Adrenal gland (tissue), 12 donors: Measurements from ENCODE around the gene CTDSP1. TPM values are rescaled to one million over a fixed set of nuclear protein-coding genes. Genes with fewer than 3 reads are reported as not detected.

Experiments
- DNase-seq, 7 donors: peaks; one replicate each; pipeline ENCODE4 v3.0.0-alpha.2; 2019 to 2020
- H3K27ac ChIP-seq, 5 donors: fragments of 200-600 bp; sonication (generic) in 4 of 5; 1 replicate in 3 of 5; 2 replicates in 2 of 5; pipeline versions ENCODE4 v1.5.1 to v1.8.0; 2016 to 2020; ENCODE audit warnings: mild to moderate bottlenecking in 1 of 5
- H3K27me3 ChIP-seq: fragments of 200-600 bp; 2 replicates; pipeline ENCODE4 v1.8.0; 2021
- H3K36me3 ChIP-seq, 2 donors: fragments of 200-600 bp; replicated peaks in 1 of 2; 1 replicate in 1 of 2; 2 replicates in 1 of 2; pipeline versions ENCODE4 v1.5.1 to v1.8.0; 2018 to 2022
- H3K4me1 ChIP-seq, 2 donors: fragments of 200-600 bp; replicated peaks in 1 of 2; 1 replicate in 1 of 2; 2 replicates in 1 of 2; pipeline versions ENCODE4 v1.5.1 to v1.8.0; 2018 to 2021
- H3K4me3 ChIP-seq, 4 donors: fragments of 200-600 bp; sonication (generic) in 3 of 4; one replicate each; pipeline ENCODE4 v1.5.1; 2016 to 2018
- H3K9me3 ChIP-seq, 3 donors: fragments of 200-600 bp; sonication (generic) in 1 of 3; replicated peaks in 1 of 3; 1 replicate in 2 of 3; 2 replicates in 1 of 3; pipeline versions ENCODE4 v1.5.1 to v1.8.0; 2016 to 2021
- CTCF ChIP-seq, 6 experiments: fragments of 450-650 bp in 4 of 6; fragments of 200-600 bp in 2 of 6; sonication (generic) in 1 of 6; IDR thresholded peaks; 1 replicate in 5 of 6; 2 replicates in 1 of 6; pipeline versions ENCODE4 v1.5.1 to v1.8.0; 2016 to 2021; ENCODE audit warnings: antibody characterized with exemption in 6 of 6, mild to moderate bottlenecking in 2 of 6, moderate library complexity in 1 of 6
- POLR2A ChIP-seq, 2 donors: fragments of 450-650 bp; IDR thresholded peaks; one replicate each; pipeline ENCODE4 v1.6.1; 2017; ENCODE audit warnings: antibody characterized with exemption in 2 of 2, mild to moderate bottlenecking in 2 of 2, moderate library complexity in 1 of 2
- WGBS, 4 donors: extraction: QIAGEN DNeasy Blood & Tissue Kit in 2 of 4; methylation state at CpG; one replicate each; pipeline versions ENCODE4 v1.1.5 to v1.1.7; 2013 to 2017; 5-methylcytosine and 5-hydroxymethylcytosine counted together
- intact Hi-C, 2 donors: fragments of 100-400 bp; cut with DNase I; formaldehyde crosslinking; loops; one replicate each; pipeline versions ENCODE4 v1.14.1 to v1.15.0; 2022 to 2023
- polyA plus RNA-seq, 3 donors: library from polyadenylated mRNA; stranded (reverse); fragments of 200-250 nt in 2 of 3; fragments of 350-450 nt in 1 of 3; fragmentation: Illumina TruSeq in 1 of 3; extraction: RNeasy Lipid Tissue Mini Kit (QIAGEN cat#74804) in 1 of 3; gene quantifications; one replicate each; pipeline ENCODE4 v1.2.3, GENCODE V29; 2013 to 2014
- total RNA-seq, 9 donors: library from RNA; depleted of rRNA in 4 of 9; stranded (reverse); fragments of >200 nt in 4 of 9; fragments of 120-200 nt in 1 of 9; fragmentation: NEBNext Ultra II Directional in 1 of 9; extraction: Animal tissue kit (Norgen Biotek cat#: 25700) in 1 of 9; gene quantifications; one replicate each; pipeline versions ENCODE4 v1.1.0 to v1.2.4, GENCODE V29; 2013 to 2023
- donor health status: healthy with polysubstance abuse.
- donor health status: Bipolar disorder and iron deficiency.
- donor health status: DM: yes; HTN: yes; CAD: no.
- donor health status: DM: no; HTN: no; CAD: no.
- donor health status: DM: no; HTN: no; CAD: no.
- donor health status: DM: yes; HTN: yes; CAD: no.

CTDSP1 gene
- total and polyA plus RNA-seq, 12 donors = 34.0 to 161 (median 109) TPM

- H3K27ac ChIP-seq = no peak within 1 kb of the TSS
Observed at GRCh38 chr2:218418717-218419458, 19.2 kb downstream of the CTDSP1 start, which contains the start of gene VIL1. VIL1 (plus strand) TSS chr2:218419123; CDS start chr2:218423779, 4,656 bp downstream.

GRCh38 chr2:218419630-218420216 is 20.1 kb downstream of the CTDSP1 start:
- intact Hi-C loops = loop anchor here in 1 of 2 donors (5.0 to 10.0 kb wide), 2 partner anchors 38 to 225 kb away; no protein-coding TSS in a partner anchor
- Histone ChIP-seq H3K4me3 (no peak overlapping the region), H3K27me3 (no peaks in the 10 kb centered on the region), H3K27ac (no peak overlapping the region), H3K4me1 (no peaks in the 10 kb centered on the region), H3K9me3 (no peaks in the 10 kb centered on the region), H3K36me3 (no peaks in the 10 kb centered on the region)
- DNase-seq = no peak
- WGBS, 4 donors = 72 to 87% (median 82%) methylated on average over 7 of the region's 7 CpGs; no CpG with 5 or more reads in 1 of the 4 donors
- TF ChIP-seq POLR2A (IDR thresholded peaks at IDR 0.05) = no peak
- TF ChIP-seq CTCF (IDR thresholded peaks at IDR 0.05) = no peak

More at GRCh38 chr2:218418717-218419458, 19.2 kb downstream of the CTDSP1 start, which contains the start of gene VIL1:
- intact Hi-C loops = loop anchor here in 1 of 2 donors (5.0 to 10.0 kb wide), 2 partner anchors 38 to 226 kb away; no protein-coding TSS in a partner anchor
- H3K36me3 ChIP-seq = no peaks in the 10 kb centered on the region
- H3K9me3 ChIP-seq = no peaks in the 10 kb centered on the region
- WGBS, 4 donors = 85 to 92% (median 90%) methylated on average over 4 to 9 of the region's 9 CpGs
- no peaks in the 10 kb centered on the region for H3K27me3 ChIP-seq
- DNase-seq = no peak
- TF ChIP-seq CTCF (IDR thresholded peaks at IDR 0.05) (no peak), POLR2A (IDR thresholded peaks at IDR 0.05) (no peak)
- no peaks in the 10 kb centered on the region for H3K4me1 ChIP-seq
- H3K4me3 ChIP-seq = no peak within 1 kb of the TSS

GRCh38 chr2:218421027-218421426 is 21.4 kb downstream of the CTDSP1 start:
- DNase-seq = no peak
- Histone ChIP-seq H3K4me3 (no peak overlapping the region), H3K27me3 (no peaks in the 10 kb centered on the region), H3K4me1 (no peaks in the 10 kb centered on the region), H3K9me3 (no peaks in the 10 kb centered on the region), H3K27ac (no peak overlapping the region), H3K36me3 (no peaks in the 10 kb centered on the region)
- TF ChIP-seq CTCF (IDR thresholded peaks at IDR 0.05) (no peak), POLR2A (IDR thresholded peaks at IDR 0.05) (no peak)
- intact Hi-C loops = no loop called here
- 81 to 92% (median 90%) methylated on average over 2 of the region's 2 CpGs for WGBS, 4 donors

GRCh38 chr2:218422403-218423086 is 22.9 kb downstream of the CTDSP1 start:
- intact Hi-C loops = no loop called here
- Histone ChIP-seq H3K27me3 (no peaks in the 10 kb centered on the region), H3K27ac (no peak overlapping the region), H3K4me1 (no peaks in the 10 kb centered on the region), H3K9me3 (no peaks in the 10 kb centered on the region), H3K36me3 (no peaks in the 10 kb centered on the region), H3K4me3 (no peak overlapping the region)
- TF ChIP-seq CTCF (IDR thresholded peaks at IDR 0.05) (no peak), POLR2A (IDR thresholded peaks at IDR 0.05) (no peak)
- WGBS, 4 donors = 41 to 86% (median 83%) methylated on average over 3 to 9 of the region's 9 CpGs
- DNase-seq = no peak
